GM21390 (cell line): Measurements from ENCODE around the gene GBP2.

Experiments
- ATAC-seq: cut with Tn5 transposase; IDR thresholded peaks from one replicate; pipeline ENCODE4 v1.9.1; 2021; ENCODE audit not compliant: unreplicated experiment

GBP2 gene, protein sequence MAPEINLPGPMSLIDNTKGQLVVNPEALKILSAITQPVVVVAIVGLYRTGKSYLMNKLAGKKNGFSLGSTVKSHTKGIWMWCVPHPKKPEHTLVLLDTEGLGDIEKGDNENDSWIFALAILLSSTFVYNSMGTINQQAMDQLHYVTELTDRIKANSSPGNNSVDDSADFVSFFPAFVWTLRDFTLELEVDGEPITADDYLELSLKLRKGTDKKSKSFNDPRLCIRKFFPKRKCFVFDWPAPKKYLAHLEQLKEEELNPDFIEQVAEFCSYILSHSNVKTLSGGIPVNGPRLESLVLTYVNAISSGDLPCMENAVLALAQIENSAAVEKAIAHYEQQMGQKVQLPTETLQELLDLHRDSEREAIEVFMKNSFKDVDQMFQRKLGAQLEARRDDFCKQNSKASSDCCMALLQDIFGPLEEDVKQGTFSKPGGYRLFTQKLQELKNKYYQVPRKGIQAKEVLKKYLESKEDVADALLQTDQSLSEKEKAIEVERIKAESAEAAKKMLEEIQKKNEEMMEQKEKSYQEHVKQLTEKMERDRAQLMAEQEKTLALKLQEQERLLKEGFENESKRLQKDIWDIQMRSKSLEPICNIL

DNA sequence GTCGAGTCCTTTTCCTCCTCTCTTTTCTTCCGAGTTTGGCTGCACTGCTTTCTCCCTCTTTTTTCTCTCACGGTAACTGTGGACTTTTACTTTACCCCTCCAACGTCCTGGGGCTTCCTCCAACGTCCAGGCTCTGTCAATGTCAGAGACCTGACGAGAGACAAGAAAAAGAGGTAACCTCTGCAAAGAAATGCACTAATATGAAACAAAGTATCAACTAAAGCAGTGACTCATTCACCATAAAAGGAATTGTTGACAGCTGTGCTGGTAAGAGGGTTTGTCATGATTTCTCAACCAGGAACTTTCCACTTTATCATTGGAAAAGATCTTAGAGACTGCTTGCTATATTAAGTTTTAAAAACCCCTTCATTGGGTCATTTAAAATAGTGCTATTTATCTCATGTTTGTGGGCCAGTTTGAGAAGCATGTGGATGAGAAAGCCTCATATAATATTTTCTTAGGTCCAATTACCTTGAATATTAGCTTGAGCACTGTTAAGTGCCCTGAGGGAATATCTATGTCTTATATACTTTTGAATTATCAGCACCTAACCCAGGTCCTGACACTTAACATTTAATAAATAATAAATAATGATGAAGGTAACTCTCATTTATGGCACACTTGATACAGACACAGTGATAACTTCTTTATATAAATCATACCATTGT, at the start of gene GBP2:
Gene GBP2, minus strand, starts transcription at position 202 of the 668 bp plus-strand sequence. CDS start 4,148 bp downstream, outside the sequence.
- ATAC-seq = peak; percentile 83

DNA sequence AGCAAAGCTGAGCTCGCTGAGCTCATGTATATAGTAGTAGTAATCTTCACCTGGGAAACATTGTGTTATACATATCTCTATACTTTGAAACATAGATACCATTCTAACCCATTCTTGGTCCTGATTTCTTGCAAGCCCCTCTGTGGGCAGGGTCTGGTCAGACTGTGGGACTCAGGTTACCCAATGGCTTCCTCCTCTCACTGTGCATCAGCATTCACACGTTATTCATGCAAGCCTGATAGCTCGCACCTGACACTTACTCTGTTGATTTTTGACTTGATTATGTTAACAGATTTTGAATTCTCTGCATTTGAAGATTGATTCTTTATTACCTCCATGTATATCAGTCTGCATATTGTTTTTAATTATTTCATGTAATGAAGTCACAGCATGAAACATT, 48.6 kb upstream of the GBP2 start:
- ATAC-seq = no peak

DNA sequence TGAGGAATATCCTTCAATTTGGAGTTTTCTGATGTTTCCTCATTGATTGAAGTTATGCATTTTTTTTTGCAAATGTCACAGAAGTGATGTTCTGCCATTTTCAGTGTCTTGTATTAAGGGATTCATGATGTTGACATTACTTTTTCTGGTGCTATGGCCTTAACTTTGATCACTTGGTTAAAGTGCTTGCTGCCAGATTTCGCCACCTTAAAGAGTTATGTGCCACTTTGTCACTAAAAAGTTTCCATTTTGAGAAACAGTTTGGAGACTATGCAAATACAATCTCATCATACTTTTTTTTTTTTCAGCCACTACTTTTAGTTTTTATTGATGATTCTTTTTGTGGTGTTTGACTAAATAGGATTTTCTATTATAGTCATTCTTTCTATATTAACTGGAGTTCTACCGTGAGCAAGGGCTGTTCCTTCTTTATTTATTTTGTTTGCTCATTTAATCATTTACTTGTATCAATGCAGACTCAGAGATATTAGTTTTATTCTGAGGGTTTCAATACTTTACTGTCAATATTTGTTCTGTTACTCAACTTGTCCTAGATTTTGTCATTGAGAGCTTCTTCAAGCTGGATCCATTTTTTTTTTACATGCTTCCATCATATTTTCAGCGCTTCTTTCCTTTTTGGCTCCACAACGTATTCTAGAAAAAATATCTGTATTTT, 46.7 kb upstream of the GBP2 start:
- no peak for ATAC-seq

DNA sequence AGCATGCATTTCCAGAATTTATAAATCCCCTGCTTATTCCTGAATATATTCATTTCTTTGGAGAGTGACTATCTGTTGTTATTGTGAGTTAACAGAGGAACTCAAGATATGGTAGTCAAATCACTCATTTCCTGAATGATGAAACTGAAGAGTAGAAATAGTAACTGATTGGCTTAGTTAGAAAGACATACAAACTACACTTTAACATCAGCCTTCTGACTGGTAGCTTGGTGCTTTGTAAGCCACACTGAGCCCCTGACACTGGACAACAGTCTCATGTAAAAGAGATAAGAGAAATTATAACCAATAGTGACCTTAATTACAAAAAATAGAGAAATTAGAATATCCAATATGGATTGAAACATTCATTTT, 45.1 kb upstream of the GBP2 start:
- ATAC-seq = no peak

DNA sequence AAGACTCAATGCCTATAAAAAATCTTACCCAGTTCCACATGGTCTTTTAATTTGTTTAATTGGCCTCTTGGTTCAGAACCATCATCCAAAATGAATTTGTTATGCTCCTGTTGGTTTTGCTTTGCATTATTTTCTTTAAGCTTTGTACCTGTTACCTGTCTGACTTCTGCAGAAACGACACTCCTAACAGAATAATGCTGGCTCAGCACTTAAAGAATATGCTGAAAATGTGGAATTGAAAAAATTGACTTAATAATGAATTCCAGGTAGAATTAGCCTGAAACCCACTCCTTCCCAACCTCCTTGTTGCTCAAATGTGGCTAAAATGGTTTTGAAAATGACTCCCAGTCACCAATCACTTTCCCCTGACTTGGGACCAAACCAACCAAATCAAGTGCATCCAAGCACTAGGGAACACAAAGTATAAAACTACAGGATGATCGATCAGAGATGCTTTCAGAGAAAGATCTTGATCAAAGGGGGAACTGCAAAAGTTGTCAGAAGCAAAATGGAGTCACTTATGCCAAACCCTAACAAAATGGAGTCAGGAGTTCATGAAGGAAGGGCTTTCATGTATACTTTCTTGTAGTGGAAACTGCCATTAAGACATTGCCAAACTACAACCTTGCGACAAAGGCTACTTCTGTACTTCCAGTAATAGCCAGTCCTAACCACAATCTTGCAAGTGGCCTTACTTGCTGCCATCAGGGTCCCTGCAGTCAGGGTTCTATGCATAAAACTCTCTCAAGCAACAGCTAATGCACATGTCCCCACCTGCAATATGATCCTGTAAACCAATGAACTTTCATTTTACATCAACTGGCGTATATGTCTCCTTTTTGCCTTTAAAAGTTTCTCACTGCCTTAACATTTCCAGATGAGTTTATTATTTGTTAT, 44.5 kb upstream of the GBP2 start:
- no peak for ATAC-seq

DNA sequence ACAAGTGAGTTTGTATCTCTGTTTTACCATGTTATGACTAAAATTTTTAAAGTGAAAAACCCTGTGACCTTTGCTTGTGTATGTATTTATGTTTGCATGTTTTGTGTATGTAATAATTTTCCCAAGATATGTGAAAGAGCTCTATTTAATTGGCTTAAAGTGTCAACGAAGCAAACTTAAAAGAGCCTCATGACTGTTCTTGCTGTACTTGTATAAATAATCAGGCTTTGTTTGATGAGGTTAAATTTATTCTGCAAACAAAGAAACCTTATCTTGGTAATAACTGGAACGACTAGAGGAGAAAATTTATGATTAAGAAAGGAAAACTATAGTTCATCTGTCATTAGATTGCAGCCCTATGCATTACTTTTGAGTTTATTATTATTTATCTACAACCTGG, 43.3 kb upstream of the GBP2 start:
- ATAC-seq = no peak

DNA sequence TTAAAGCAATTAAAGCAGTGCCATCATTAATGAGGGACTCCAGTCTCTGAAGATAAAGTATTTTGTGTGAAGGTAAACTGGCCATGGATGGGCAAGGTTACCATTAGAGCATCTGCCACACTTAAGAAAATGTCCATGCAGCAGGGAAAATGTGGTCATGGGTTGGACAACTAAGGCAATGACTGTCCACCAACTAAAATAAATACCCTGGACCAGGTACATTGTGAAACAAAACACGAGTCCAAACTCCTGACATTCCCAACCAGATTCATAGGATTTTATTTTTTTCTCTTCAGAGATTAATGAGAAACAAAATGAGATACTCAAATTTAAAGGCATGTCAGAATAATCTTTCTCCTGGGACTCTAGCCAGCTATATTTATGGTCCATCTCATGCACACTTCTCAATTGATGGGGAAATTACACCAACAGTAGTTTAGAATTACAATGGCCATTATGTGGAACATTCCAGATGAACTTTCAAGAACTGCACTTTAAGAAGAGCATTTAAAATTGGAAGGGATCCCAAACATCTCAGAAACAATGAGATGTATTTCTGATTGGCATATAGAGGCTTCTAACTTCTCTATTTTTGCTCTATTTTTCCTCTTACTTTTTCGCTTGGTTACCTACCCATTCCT, 41.8 kb upstream of the GBP2 start:
- no peak for ATAC-seq

DNA sequence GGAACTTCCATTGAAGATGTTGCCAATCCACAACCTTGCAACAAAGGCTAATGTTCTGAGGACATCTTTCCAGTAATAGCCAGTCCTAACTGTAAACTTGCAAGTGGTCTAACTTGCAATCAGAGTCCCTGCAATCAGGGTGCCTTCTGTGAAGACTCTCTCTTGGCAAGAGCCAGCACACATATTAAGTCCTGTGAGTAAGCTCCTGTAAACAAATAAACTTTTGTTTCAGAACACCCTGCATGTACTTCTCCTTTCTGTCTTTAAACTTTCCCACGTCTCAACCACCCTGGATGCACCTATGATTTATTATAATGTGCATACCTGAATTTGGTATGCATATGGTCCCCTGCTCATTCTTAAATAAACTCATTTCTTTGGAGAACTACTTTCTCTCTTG, 40.8 kb upstream of the GBP2 start:
- no peak for ATAC-seq

DNA sequence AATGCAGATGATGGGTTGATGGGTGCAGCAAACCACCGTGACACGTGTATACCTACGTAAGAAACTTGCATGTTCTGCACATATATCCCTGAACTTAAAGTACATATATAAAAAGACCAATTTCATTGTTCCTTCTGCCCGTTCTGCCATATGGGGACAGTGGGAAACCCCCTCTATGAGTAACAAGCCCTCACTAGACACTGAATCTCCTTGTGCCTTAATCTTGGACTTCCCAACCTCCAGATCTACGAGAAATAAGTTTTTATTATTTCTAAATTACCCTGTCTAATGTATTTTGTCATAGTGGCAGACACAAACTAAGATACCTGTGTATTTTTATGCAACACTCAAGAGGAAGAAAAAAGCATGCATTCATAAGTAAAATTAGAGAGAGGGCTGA, 39.9 kb upstream of the GBP2 start:
- ATAC-seq = no peak

DNA sequence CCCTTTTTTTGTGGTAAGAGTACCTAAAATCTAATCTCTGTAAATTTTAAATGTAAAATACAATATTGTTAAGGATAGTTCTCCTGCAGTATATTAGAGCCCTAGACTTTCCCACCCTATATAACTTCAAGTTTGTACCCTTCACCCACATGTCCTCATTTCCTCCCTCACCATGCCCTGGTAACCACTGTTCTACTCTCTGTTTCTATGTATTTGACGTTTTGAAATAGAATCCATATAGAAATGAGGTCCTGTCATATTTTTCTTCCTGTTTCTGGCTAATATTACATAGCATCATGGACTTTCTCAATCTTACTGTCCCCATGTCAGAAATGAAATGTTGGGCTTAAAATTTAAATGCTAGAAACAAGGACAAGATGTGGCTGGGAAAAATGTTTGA, 25.1 kb upstream of the GBP2 start:
- no peak for ATAC-seq

DNA sequence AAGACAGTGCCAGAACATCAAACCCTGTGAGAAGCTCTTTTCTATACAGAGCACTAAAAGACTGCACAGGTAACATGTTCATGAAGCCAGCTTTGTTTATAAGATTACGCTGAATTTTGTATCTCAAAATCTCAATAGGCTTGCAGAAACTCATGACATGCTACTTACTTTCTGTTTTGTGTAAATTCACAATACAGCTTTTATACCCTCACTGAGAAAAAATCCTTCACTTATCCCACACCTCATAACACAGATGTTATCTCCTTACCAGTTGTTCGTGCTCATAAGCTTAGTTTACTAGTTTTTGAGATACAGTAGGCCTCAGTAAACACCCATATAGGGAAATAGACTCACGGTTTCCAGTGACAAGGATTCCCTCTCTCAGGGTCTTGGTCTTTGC, 24.1 kb upstream of the GBP2 start:
- ATAC-seq = no peak

DNA sequence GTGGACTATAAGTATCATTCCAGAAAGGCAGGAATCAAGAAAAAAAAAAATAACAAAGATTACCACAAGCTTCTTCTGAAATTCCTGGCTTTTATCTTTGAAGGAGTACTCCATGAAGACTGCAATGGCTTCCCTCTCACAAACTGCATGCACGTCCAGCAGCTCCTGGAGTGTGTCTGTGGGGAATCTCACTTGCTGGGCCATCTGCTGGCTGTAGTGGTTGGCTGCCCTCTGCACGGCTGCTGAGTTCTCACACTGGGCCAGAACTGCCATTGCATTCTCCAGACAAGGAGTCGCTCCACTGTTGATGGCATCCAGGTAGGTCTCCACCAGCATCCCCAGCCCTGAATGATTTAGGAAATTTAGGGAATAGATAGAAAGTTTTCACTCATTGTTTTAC, 23.3 kb upstream of the GBP2 start:
- ATAC-seq = no peak

DNA sequence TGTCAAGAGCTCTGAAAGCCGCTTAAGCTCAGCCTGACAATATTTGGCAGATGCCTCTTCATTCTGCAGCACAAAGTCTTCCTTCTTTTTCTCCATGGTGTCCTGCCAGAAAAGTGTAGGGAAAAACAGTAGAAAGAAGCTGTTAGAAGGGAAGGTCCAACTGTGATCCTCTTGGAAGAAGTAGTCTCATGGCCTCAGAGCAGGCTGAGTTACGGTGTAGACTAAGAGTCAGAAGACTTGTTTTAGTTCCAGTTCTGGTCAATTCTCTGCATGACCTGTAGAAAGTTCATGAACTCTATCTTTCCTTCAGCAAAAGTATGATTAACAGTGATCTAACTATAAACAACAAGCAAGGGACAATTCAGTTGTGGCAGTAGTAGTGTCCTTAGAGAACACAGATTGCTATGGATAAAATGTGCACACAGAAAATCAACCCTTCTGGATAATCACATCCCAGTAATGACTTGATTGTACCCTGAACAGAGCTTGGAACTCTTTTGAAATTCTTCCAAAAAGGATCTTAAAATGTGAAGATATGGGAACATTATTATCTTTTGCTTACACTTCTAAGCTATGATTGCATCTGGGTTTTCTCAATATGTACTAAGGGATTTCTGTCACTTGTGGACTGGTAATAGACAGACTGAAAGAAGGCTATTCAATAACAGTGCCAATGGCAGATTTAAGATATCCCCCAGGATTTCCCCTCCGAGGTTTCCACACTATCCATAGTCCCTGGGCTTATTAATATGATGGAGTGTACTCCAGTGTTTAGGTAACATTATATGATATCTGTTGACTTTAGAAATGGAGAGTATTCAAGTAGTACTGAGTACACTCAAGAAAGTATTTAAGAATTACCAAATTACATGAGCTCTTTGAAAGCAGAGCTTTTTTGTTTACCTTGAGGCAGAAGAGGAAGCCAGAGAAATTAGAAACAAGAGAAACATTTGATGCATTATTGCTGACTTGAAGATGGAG, 22.1 kb upstream of the GBP2 start:
- no peak for ATAC-seq

DNA sequence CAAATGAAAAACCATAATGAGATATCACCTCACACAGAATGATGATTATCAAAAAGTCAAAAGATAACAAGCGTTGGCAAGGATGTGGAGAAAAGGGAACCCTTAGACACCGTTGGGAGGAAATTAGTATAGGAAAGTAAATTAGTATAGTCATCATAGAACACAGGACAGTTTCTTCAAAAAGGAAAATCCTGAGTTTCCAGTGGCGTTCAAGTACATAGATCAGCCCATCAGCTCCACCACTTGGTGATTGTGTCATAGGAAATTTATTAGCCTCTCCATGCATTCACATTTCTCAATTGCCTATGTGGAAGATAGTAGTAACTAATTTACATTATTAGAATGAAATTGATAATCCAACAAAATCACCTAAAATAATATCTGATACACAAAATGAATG, 20.8 kb upstream of the GBP2 start:
- ATAC-seq = no peak

DNA sequence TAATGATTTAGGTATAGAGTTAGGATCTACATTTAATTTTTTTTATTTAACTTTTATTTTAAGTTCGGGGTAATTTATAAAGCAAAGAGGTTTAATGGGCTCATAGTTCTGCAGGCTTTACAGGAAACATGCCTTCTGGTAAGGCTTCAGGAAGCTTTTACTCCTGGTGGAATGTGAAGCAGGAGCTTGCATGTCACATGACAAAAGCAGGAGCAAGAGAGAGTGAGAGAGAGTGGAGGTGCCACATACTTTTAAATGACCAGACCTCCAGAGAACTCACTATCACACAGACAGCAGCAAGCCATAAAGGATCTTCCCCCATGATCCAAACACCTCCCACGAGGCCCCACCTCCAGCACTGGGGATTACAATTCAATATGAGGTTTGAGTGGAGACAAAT, 17.6 kb upstream of the GBP2 start:
- ATAC-seq = no peak

DNA sequence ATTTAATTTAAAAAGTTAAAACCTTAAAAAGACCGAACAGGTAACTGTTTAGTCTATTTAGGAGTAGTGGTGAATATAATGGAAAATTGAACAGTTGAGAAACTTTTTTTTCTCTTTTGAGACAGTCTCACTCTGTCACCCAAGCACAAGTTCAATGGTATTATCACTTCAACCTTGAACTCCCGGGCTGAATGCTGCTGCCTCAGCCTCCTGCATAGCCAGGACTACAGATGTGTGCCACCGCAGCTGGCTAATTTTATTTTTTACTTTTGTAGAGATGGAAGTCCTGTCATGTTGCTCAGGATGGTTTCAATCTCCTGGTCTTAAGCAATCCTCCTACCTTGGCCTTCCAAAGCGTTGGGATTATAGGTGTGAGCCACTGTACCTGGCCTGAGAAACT, 16.2 kb upstream of the GBP2 start:
- no peak for ATAC-seq

DNA sequence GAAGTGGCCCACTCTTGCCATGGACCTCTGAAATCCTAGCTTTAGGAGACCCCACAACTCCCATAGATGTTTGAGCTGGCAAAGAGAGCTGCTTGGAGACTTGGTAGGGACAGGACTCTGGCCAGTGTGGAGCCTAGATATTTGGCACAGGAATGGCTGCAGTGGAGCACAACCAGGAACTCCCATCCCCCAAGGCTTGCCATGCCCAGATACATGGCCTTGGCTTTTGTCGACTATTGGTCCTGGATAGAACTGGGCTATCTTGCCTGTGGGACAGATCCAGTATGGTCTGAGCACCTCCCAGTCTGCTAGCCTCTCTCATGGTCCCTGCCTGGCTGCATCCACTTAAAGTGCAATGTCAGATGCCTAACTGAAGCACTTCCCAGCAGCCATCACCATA, 7.8 kb upstream of the GBP2 start:
- ATAC-seq = no peak

DNA sequence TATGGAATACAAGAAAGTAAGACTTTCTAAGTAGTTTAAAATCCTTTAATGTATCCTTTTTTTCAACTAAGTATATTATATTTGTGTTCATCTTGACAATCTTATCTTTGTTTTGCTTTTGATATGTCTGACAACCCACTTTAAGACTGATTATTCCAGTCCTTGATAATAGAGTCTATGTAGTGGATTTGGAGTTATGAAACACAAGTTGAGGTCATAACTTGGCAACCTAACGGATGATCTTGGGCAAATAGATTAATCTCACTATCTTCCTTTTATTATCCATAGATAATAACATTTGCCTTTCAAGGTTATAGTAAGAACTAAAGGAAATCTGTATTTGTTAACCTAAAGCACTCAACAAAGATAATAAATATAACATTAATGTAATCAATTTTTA, 4.8 kb upstream of the GBP2 start:
- no peak for ATAC-seq

DNA sequence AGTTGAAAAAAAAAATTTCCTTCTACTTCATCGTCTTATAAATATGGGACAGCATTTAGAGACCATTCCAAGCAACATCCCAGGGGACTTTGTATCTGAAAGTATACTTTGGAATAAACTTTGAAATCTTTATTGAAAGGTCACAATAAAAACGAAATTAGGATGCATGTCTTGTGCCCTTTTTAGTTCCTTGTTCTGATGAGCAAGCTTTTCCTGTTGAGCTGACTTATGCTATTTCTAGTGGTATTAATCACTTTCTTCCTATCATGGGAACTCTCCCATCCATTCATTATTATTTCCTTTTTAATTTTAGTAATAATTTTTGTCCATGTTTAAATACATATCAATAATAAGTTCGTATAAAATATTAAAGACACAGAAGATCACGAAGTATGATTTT, 4.0 kb upstream of the GBP2 start:
- ATAC-seq = no peak
